Ishikawa (cell line): ENCODE measurements around the gene NOX5.

Experiments used
- CEBPB ChIP-seq: IDR thresholded peaks from 2 replicates; pipeline ENCODE4 v1.6.1; 2012
- CREB1 ChIP-seq: IDR thresholded peaks from 2 replicates; pipeline ENCODE4 v1.6.1; 2012; ENCODE audit warnings: low read depth
- EGR1 ChIP-seq: IDR thresholded peaks from 2 replicates; pipeline ENCODE4 v1.6.1; 2012
- EP300 ChIP-seq: IDR thresholded peaks from 2 replicates; pipeline ENCODE4 v1.6.1; 2012; ENCODE audit warnings: borderline replicate concordance
- FOXM1 ChIP-seq: IDR thresholded peaks from 2 replicates; pipeline ENCODE4 v1.6.1; 2012; ENCODE audit warnings: low read depth, borderline replicate concordance
- MAX ChIP-seq: IDR thresholded peaks from 2 replicates; pipeline ENCODE4 v1.6.1; 2012
- NFIC ChIP-seq: IDR thresholded peaks from 2 replicates; pipeline ENCODE4 v1.6.1; 2012
- RAD21 ChIP-seq: IDR thresholded peaks from 2 replicates; pipeline ENCODE4 v1.6.1; 2012; ENCODE audit warnings: low read depth
- REST ChIP-seq: IDR thresholded peaks from 2 replicates; pipeline ENCODE4 v1.6.1; 2012; ENCODE audit warnings: low read depth, mild to moderate bottlenecking
- TAF1 ChIP-seq: IDR thresholded peaks from 2 replicates; pipeline ENCODE4 v1.6.1; 2012; ENCODE audit warnings: low read depth, mild to moderate bottlenecking
- TCF12 ChIP-seq: IDR thresholded peaks from 2 replicates; pipeline ENCODE4 v1.6.1; 2012; ENCODE audit warnings: low read depth
- TEAD4 ChIP-seq: IDR thresholded peaks from 2 replicates; pipeline ENCODE4 v1.6.1; 2012
- USF1 ChIP-seq: IDR thresholded peaks from 2 replicates; pipeline ENCODE4 v1.6.1; 2012
- YY1 ChIP-seq: IDR thresholded peaks from 2 replicates; pipeline ENCODE4 v1.6.1; 2012; ENCODE audit warnings: low read depth
- ZBTB7A ChIP-seq: IDR thresholded peaks from 2 replicates; pipeline ENCODE4 v1.6.1; 2012; ENCODE audit warnings: low read depth

Gene NOX5

DNA sequence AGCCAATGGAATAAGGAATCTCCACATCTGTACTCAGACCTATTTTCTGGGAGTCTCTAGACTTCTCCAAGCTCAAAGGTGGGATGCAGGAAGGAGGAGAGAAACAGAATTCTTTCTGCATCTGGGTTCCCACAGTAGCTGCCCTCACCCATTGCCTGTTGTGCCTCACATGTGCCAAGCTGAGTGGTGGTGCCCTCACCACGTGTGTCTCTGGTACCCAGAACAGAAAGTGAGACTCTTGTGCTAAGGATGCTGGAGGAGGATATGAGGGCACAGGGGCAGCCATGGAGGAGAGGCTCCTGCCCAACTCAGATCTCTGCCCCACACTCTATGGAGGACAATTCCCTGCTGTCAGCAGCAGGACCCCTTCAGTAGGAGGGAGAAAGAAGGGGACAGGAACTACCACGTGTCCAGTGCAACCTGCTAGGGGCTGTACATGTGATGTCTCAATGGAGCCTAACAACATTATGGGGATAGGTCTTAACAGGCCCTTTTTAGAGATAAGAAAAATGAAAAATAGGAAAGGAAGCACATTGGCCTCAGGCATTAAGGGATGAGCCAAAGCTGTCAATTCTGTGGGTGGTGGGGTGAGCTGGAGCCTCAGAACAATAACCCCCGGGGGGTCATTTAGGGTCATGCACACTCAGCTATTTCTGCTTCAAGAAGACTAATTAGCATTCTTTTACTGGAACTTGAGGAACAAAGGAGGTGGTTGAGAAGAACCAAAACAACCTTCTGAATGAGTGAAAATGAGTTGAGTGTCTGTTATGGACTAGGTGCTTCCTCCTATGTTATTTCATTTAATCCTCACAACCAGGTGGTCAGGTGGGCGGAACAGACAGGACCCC, 16.3 kb upstream of the NOX5 start:
- TF ChIP-seq TAF1, result no peak
- TF ChIP-seq TCF12, result no peak
- TF ChIP-seq FOXM1, result no peak
- TF ChIP-seq USF1, result no peak

DNA sequence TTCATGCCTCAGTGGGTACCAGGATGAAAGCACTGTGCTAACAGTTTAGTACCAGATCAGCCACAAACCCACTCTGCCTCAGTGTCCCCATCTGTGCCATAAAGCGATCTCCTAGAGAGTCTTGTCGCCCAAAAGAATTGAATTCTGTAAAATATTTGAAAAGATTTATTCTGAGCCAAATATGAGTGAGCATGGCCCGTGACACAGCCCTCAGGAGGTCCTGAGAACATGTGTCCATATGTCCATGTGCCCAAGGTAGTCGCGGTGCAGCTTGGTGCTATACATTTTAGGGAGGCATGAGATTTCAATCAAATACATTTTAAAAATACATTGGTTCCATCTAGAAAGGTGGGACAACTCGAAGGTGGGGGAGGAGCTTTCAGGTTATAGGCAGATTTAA, 15.4 kb upstream of the NOX5 start:
- no peak for TF ChIP-seq EP300
- no peak for TF ChIP-seq RAD21
- TF ChIP-seq REST, result no peak
- no peak for TF ChIP-seq CEBPB
- no peak for TF ChIP-seq YY1
- TF ChIP-seq EGR1, result no peak
- TF ChIP-seq TCF12, result no peak
- TF ChIP-seq TEAD4, result no peak
- TF ChIP-seq ZBTB7A, result no peak
- no peak for TF ChIP-seq CREB1
- TF ChIP-seq FOXM1, result no peak

DNA sequence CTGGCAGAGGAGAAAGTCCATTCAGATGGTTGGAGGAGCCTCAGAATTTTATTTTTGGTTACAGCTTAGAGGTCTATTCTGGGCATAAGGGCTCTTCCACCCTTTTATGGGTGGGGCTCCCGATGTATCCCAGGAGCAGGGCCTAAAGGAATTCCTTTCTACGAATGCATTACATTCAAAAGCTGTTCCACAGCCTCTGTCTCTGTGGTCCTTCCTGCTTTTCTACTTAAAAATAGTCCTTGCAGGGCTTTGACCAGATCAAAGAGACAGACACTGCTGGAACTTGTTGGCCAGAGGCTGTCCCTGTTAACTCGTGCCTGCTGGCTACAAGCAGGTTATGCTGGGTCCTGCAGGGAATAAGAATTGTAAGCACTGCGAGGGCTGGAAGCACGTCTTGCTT, 14.4 kb upstream of the NOX5 start:
- no peak for TF ChIP-seq CREB1
- TF ChIP-seq FOXM1, result no peak
- TF ChIP-seq TCF12, result no peak
- TF ChIP-seq RAD21, result no peak
- no peak for TF ChIP-seq TEAD4
- TF ChIP-seq MAX, result no peak
- no peak for TF ChIP-seq ZBTB7A
- TF ChIP-seq NFIC, result no peak
- TF ChIP-seq YY1, result no peak
- no peak for TF ChIP-seq TAF1
- no peak for TF ChIP-seq EP300
- TF ChIP-seq USF1, result no peak
- TF ChIP-seq EGR1, result no peak
- TF ChIP-seq REST, result no peak
- TF ChIP-seq CEBPB, result no peak

DNA sequence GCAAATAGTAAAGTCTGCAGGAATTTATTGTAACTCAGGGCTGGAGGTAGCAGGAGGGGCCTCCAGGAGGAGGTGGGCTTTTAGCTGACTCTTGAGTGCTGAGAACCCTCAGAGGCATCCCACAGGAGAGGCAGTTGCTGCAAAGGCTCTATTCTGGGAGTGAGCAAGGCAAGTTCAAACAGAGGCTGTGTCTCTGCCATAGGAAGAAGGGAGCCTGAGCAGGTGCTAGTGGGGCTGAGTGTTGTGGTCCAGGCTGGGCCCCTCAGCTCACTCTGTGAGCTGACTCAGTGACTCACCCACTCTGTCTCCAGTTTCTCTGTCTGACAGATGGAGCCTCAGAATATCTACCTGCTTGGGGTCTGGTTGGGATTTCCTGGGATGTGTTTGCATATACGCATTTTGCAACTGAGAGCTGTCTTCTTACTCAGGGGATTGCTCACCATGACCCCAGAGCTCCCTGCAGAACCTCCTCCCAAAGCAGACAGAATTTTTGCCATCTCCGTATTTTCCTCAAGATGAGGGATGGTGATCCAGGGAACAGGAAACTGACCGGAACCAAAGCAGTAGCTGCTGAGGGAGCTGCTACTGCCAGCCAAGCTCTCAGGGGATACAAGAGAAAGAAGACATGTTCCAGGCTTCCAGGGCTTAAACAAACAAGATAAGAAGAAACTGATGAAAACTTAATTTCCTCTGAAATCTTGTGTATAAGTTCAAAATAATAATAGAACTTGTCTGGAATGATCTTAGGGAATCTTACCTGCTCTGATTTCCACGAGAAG, 13.6 kb upstream of the NOX5 start:
- TF ChIP-seq NFIC, result no peak
- no peak for TF ChIP-seq TAF1
- no peak for TF ChIP-seq USF1
- no peak for TF ChIP-seq EP300
- no peak for TF ChIP-seq ZBTB7A
- TF ChIP-seq FOXM1, result no peak
- no peak for TF ChIP-seq YY1

DNA sequence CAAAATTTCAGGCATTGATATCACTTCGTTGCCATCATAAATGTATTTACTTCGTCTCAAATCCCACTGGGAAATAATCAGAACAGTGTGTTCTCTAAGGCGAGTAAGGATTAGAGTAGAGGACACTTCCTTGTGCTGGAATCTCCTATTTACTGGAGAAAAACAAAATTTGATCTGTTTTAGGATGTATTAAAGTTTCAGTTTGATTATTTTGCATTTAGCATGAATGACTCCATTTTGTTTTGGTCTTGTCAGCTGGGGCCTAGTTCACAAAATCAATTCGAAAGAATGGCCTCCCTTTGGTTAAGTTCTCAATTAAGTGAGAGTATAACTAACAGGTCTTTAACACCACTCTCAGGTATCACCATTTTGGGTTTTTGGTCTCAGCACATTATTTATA, 11.7 kb upstream of the NOX5 start:
- TF ChIP-seq EGR1, result no peak
- no peak for TF ChIP-seq REST
- no peak for TF ChIP-seq NFIC
- TF ChIP-seq EP300, result no peak
